C4-2B (cell line): ENCODE results near the gene AFDN.
"Not testable (repeated sequence)": the region's sequence is repeated elsewhere in the genome, so short reads cannot be mapped to it uniquely, and the experiment has no call there.

Experiments used
- CTCF ChIP-seq: fragments of 450-650 bp; conservative IDR thresholded peaks from 2 replicates; pipeline ENCODE4 v1.5.1; 2017; ENCODE audit warnings: mild to moderate bottlenecking
- ZFX ChIP-seq: fragments of 450-650 bp; IDR thresholded peaks from 2 replicates; pipeline ENCODE4 v1.6.1; 2017

GRCh38 chr6:167976116-167976657 lies 149.5 kb downstream of the AFDN start:
- TF ChIP-seq CTCF, ZFX: not testable (repeated sequence)
